EL (cell line): ENCODE results near the gene CCDC7.
"Not testable (repeated sequence)": the region's sequence is repeated elsewhere in the genome, so short reads cannot be mapped to it uniquely, and the experiment has no call there.

ENCODE experiments used
- DNase-seq: peaks from one replicate; pipeline ENCODE4 v3.0.0-alpha.2; 2016

CCDC7 gene

DNA sequence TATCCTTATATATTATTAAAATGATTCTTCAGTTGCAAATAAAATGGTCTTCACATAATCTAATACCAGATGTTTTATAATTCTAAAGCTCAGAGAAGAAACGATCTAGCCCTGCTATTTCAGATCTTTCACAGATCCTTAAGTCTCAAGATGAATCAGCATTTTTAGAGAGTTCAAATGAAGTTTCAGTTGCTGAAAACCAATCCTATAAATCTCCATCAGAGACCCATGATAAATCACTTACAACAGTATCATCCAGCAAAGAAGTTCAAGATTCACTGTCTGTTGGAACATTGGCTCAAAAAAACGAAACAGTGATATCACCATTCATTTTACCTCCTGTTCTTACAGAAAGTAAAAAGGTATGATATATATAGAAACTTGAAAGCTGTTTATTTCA, 137.0 kb downstream of the CCDC7 start:
- no peak for DNase-seq

DNA sequence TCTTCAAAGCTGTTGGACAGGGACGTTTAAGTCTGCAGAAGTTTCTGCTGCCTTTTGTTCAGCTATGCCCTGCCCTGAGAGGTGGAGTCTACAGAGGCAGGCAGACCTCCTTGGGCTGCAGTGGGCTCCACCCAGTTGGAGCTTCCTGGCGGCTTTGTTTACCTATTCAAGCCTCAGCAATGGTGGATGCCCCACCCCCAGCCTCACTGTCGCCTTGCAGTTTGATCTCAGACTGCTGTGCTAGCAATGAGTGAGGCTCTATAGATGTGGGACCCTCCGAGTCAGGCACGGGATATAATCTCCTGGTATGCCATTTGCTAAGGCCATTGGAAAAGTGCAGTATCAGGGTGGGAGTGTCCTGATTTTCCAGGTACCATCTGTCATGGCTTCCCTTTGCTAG, 152.1 kb downstream of the CCDC7 start:
- not testable (repeated sequence) for DNase-seq

DNA sequence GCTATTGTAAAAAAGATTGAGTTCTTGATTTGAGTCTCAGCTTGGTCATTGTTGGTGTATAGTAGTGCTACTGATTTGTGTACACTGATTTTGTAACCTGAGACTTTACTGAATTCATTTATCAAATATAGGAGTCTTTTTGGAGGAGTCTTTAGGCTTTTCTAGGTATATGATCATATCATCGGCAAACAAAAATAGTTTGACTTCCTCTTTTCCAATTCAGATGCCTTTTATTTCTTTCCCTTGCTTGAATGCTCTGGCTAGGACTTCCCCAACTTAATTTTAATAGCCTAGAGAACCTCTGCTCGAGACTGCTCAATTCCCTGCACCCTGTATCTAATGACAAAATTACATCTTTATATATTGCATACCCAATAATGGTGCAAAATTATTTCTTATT, 154.4 kb downstream of the CCDC7 start:
- no peak for DNase-seq

DNA sequence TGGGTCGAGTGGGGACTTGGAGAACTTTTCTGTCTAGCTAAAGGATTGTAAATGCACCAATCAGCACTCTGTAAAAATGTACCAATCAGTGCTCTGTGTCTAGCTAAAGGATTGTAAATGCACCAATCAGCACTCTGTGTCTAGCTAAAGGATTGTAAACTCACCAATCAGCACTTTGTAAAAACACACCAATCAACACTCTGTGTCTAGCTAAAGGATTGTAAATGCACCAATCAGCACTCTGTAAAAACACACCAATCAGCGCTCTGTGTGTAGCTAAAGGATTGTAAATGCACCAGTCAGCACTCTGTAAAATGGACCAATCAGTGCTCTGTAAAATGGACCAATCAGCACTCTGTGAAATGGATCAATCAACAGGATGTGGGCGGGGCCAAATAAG, 155.6 kb downstream of the CCDC7 start:
- not testable (repeated sequence) for DNase-seq

DNA sequence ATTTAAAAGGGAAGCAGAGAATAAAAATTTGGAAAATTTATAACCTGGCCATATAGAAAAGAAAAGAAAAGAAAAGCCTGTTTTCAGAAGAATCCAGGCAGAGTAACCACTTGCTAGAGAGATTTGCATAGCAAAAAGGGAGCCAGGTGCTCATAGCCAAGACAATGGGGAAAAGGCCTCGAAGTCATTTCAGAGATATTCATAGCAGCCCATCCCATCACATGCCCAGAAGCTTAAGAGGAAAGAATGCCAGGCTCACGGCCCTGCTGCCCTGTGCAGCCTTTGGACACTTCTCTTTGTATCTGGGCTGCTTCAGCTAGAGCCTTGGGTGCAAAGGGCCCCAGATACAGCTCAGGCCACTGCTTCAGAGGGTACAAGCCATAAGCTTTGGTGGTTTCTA, 159.8 kb downstream of the CCDC7 start:
- no peak for DNase-seq

DNA sequence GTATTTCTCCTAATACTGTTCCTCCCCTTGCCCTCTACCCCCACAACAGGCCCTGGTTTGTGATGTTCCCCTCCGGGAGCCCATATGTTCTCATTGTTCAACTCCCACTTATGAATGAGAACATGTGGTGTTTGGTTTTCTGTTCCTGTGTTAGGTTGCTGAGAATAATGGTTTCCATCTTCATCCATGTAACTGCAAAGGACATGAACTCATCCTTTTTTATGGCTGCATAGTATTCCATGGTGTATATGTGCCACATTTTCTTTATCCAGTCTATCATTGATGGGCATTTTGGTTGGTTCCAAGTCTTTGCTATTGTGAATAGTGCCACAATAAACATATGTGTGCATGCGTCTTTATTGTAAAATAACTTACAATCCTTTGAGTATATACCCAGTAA, 164.6 kb downstream of the CCDC7 start:
- not testable (repeated sequence) for DNase-seq

DNA sequence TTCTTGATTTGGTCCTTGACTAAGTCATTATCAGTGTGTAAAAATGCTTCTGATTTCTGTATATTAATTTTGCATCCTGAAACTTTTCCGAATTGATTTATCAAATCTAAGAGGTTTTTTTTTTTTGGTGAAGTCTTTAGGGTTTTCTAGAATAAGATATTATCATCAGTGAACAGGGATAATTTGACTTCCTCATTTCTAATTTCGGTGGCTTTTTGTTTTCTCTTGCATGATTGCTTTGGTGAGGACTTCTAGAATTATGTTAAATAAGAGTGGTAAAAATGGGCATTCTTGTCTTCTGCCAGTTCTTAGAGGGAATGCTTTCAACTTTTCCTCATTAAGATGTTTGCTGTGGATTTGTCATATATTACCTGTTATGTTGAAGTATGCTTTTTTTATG, 170.5 kb downstream of the CCDC7 start:
- no peak for DNase-seq

DNA sequence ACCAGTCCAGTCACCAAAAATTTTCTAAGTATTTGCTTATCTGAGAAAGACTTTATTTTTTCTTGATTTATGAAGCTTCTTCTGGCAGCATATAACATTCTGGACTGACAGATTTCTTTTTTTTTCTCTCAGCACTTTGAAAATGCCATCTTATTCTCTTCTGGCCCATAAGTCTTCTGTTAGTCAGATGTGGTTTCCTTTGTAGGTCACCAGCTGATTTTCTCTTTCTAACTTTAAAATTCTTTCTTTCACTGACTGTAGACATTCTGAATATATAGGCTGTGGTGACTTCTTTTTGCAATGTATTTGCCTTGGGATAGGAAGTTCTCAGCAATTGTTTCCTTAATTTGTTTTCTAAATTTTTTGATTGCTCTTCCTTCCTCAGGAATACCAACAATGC, 172.5 kb downstream of the CCDC7 start:
- DNase-seq = no peak

DNA sequence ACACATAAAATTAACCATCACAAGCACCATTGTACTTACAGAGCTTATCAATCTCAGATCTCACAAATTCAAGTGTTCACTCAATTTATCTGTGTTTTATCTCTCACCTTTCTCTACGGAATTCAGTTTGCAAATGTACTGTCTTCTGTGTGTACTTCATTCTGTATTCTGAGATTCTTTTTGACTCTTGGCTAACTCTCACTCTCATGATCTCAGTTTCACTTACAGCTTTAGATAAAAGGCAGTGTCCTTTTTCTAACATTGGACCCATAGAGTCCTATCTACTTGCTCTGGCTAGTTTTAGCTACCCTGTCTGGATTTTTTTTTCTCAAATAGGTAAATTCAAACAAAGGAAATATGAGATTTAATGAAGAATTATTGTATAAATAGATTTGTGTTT, 176.0 kb downstream of the CCDC7 start:
- DNase-seq = no peak

DNA sequence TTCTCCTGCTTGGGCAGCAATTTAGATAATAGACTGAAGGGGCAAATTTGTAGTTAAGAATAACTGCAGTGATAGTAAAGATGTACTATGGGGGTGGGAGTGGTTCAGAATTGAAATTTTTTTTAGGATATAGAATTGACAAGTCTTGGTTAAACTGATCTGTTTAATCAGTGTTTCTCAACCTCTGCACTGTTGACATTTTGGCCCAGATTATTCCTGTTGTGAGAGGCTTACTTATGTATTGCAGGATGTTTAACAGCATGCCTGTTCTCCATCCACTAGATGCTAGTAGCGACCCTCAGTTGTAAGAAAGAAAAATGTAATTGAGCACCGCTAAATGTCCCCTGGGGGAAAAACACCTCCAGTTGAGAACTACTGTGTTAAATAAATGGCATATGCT, 176.5 kb downstream of the CCDC7 start:
- no peak for DNase-seq

DNA sequence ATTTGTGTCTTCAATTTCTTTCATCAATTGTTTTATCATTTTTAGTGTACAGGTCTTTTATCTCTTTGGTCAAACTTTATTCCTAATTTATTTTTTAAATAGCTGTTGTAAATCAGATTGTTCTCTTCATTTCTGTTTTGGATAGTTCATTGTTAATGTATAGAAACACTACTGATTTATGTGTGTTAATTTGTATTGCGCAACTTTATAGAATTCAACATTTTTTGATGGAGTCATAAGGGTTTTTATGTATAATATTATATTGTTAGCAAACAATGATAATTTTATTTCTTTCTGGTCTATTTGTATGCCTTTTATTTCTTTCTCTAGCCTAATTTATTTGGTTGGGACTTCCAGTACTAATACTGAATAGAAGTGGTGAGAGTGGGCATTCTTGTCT, 181.2 kb downstream of the CCDC7 start:
- no peak for DNase-seq

DNA sequence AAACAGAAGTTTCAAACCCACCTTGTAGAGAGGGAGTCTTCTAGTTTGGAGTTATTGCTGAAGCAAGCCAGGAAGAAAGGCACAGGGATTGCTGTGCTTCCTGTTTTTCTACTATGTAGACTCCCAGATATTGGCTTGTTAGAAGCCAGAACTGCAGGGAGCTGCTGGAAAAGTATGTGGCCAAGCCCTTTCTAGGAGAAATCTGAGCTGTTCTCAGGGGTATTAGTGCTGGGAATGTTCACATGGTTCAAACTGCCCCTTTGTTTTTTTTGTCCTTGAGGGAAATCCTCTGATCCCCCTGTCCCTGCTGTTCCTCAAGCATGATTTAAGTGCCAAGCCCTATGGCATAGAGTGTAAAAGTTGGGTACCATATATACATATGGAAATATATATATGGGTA, 184.0 kb downstream of the CCDC7 start:
- no peak for DNase-seq

DNA sequence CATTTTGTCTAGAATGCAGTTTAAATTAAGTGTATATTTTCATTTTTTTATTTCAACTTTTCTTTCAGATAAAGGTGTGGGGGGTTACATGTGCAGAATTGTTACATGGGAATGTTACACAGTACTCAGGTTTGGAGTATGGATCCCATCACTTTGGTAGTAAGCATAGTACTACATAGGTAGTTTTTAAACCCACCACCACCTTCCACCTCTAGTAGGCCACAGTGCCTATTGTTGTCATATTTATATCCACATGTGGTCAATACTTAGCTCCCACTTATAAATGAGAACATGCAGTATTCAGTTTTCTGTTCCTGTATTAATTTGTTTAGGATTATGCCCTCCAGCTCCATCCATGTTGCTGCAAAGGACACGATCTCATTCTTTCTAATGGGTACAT, 200.6 kb downstream of the CCDC7 start:
- no peak for DNase-seq

DNA sequence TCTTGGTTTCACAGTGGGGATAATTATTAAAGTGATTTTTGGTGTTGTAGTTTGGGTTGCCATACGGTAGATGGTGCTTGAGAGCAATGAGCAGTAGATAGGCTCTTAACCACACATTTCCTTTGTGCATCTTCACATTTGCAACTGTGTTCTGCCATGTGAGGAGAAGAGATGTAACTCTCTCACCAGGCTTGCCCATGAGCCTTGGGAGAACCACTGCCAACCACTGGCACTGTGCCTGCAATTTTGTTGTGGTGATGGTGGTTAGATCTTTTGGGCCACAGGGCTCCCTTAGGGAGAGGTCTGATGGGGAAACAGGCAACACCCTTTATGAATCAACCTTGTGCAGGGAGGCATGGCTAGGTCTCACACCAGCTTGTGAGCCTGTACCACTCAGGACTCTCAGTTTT, 204.3 kb downstream of the CCDC7 start:
- peak; percentile 2 for DNase-seq

DNA sequence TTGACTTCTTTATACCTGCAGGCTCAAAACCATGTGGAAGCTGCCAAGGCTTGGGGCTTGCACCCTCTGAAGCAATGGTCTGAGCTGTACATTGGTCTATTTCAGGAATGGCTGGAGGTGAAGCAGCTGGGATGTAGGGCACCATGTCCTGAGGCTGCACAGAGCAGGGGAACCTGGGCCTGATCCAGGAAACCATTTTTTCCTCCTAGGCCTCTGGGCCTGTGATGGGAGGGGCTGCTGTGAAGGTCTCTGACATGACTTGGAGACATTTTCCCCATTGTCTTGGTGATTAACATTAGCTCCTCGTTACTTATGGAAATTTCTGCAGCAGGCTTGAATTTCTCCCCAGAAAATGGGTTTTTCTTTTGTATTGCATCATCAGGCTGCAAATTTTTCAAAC, 211.5 kb downstream of the CCDC7 start:
- not testable (repeated sequence) for DNase-seq

DNA sequence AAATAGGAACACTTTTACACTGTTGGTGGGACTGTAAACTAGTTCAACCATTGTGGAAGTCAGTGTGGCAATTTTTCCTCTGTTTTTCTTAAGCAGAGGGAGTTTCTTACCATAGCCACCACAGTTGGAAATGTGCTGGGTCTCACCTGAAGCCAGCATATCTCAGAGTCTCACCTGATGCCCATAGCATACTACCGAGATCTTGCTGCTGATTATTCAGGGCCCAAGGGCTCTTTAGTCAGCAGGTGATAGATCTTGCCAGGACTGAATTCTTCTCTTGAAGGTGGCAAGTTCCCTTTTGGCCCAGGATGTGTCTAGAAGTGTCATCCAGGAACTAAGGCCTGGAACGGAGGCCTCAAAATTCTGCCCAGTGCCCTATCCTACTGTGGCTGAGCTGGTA, 215.4 kb downstream of the CCDC7 start:
- no peak for DNase-seq

DNA sequence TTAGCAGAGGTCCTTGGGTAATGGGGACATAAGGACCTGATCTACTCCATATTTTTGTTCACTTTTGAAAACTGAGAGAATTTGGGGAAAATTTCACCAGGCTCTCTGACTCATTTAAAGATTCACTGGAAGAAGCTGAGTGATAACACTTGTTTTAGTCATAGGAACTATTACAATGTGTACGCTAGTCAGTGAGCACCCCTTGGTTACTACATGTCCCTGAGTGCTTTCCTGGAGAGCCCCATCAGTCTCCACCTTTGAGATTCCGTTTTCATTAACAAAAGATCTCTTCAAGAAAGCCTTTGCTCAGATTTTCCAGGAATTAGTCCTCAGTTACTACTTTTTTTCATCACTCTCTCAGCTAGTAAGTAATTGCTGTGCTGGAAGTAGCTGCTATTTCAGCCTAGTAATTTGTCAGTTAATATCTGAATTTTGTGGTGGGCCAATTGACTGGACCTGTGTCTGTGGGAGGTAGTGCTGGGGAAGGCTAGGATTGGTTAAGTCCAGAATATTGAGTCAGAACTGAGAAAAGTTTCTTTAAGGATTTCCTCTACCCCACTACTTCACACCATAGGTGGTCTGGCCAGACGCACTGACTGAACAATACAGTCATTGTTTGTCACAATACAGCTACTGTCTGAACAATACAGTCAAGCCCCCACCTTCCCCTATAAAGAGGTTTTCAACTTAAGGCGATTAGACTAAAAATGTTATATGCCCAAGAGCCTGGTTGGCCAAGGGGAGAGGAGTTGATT, 235.0 kb downstream of the CCDC7 start:
- DNase-seq = no peak

DNA sequence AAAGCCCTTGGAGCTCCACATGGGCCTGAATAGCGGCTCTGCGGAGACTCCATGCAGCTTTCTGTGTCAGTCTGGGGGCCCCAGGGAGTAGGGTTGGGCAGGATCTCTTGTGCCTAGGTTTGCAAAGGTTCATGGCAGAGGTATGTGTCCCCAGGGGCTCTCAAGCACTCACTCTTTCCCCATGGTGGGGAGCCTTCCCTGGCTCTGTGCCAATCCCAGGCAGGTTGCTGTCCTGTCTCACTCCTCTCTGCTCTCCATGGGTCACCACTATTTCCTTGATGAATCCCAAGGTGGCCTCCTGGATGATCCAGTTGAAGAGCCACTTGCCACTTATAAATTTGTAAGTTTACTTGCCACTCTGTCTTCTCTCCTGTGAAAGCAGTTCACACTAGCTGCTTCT, 238.4 kb downstream of the CCDC7 start:
- DNase-seq = no peak

DNA sequence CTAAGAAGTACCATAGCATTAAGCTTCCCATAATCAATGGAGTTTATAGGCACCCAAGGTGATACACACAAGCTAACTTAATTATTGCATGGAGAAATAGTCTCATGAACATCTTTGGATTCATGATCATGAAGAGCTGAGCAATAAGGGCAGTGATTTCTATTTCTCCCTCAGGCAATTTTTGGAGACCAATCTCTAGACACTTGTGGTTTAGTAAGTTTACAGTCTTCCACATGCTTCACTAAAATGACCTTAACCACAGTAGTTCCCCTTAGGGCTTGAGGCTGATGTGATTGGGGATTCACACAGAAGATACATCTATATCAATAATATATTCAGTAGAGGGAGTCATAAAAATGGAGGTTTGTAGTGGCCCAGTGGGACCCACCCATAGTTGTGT, 241.2 kb downstream of the CCDC7 start:
- peak; percentile 29 for DNase-seq

DNA sequence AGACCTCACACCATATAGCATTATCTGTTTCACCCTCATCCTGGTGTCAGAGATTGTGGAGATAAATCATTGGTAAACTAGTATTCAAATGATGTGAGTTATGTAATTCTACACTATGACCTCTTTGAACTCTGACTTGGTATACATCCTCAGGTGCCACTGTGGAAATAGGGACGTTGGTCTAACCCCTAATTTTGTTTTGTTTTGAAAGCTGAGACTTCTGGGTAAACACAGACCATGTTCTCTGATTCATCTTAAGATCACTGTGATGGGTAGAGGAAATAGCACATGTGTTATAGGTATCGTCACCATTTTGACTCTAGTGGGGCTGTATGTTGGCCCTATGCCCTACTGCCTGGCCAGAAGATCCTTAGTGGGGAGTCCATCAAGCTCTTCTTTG, 241.6 kb downstream of the CCDC7 start:
- DNase-seq = no peak

DNA sequence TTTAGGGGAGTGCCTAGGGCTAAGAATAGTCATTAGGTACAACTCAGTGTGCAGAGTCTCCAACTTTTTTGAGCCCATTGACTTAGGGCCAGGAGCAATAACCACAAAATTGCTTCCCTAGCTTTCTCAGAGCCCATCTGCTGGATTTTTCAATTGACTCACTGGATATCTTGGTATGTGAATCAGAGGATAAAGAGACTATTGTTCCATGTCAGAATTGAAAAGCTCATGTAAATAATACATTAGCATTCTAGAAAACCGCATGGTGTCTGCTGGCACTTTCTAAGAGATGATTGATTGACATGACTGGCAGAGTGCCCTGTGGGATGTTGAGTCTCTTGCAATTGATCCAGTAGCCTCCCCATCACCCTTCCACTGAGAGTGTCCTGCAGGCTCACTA, 246.2 kb downstream of the CCDC7 start:
- peak; percentile 54 for DNase-seq

DNA sequence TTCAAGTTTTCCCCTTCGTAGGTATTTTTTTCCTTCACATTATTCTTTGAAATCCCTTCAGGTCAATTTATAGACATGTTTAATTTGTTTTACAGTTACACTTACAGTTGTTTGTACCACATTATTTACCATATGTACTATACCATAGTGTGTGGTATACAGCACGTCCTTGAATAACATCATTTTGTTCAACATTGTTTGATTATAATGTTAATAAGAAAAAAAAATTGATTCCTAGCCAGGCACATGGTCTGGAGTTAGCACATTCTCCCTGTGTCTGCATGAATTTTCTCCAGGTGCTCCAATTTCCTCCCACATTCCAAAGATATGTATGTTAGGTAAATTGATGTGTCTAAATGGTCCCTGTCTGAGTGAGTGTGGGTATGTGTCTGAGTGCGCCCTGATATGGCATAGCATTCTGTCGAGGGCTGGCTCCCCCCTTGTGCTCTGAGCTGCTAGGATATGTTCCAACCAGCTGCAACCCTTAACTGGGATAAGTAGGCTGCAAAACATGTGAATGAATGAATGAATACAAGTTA, 247.6 kb downstream of the CCDC7 start:
- DNase-seq = no peak

DNA sequence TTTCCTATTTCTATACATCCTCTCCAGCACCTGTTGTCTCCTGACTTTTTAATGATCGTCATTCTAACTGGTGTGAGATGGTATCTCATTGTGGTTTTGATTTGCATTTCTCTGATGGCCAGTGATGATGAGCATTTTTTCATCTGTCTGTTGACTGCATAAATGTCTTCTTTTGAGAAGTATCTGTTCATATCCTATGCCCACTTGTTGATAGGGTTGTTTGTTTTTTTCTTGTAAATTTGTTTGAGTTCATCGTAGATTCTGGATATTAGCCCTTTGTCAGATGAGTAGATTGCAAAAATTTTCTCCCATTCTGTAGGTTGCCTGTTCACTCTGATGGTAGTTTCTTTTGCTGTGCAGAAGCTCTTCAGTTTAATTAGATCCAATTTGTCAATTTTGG, 253.7 kb downstream of the CCDC7 start:
- not testable (repeated sequence) for DNase-seq

DNA sequence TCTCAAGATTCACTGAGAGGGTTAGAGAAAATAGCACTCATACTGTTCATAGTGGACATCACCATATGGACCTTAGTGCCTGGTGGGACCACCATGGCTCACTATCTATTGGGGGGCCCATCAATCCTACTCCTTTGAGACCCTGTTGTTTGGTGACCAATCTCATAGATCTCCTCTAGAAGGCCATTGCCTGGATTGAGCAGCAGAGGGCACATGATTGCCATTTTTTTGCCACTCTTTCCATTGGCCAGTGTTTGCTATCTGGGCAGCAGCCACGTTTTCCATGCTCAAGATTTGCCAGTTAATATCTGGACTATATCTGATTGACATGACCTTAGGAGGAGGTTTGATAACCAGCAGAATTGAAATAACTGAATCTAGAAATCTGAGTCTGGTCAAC, 267.6 kb downstream of the CCDC7 start:
- DNase-seq = peak; percentile 11

DNA sequence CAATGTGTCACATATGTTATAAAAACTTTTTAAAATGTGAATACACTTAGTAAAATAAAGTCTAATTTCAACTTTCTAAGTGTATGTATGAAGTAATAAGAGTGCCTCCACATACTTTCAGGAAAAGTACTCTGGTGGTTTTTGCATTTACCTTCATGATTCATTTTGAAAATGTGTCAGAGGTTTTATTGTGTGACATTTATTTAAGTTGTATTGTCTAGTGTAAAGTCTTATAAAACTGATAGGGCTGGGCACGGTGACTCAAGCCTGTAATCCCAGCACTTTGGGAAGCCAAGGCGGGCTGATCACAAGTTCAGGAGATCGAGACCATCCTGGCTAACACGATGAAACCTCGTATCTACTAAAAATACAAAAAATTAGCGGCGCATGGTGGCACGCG, 285.6 kb downstream of the CCDC7 start:
- DNase-seq = no peak
